ENCODE results near the gene TMEM259. TPM values are rescaled to one million over a fixed set of nuclear protein-coding genes. Genes with fewer than 3 reads are reported as not detected.
A peak's percentile ranks its signal among the peaks of the same experiment; 100 is the strongest.

The TMEM259 gene
- total RNA-seq, 2 experiments from 2014 or later = 107 to 109 TPM

DNA sequence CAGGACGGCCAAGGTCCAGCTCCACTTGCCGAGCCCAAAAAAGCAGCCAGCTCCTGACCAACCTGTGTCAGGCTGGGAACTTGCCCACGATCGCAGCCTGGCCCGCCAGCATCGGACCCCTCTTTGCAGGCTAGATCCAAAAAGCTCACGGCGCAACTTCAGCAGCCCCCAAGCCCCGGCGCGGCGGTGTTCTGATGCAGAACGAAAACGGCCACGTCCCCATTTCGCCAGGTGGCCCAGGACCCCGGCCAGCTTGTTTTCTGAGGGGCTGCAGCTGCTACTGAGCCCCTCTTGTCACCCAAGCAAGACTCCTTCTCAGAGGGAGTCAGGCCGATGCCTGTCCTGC is 1.3 kb downstream of the TMEM259 start:
- peak overlapping the region; percentile 86 for H3K27ac Mint-ChIP-seq
- CTCF ChIA-PET = interaction anchor here (1.2 to 1.4 kb wide), 2 partner anchors 35 to 225 kb away, joined by 5 read pairs; partner anchors contain the start of gene WDR18
- H3K27me3 Mint-ChIP-seq = peaks cover 3% of the 10 kb centered on the region
- no peaks in the 10 kb centered on the region for H3K9me3 Mint-ChIP-seq
- H3K4me1 Mint-ChIP-seq (ENCODE audit: low read depth) = peaks cover 44% of the 10 kb centered on the region
- H3K36me3 Mint-ChIP-seq = peaks cover 9% of the 10 kb centered on the region
- H3K4me3 Mint-ChIP-seq = peak overlapping the region; percentile 95
- intact Hi-C loops (cut with micrococcal nuclease) = no loop called here
- POLR2A ChIA-PET = interaction anchor here (0.9 to 1.6 kb wide), 3 partner anchors 20 to 83 kb away, joined by 3 to 8 read pairs (median 8); partner anchors contain the start of genes ABCA7 and WDR18
- no peak for DNase-seq

DNA sequence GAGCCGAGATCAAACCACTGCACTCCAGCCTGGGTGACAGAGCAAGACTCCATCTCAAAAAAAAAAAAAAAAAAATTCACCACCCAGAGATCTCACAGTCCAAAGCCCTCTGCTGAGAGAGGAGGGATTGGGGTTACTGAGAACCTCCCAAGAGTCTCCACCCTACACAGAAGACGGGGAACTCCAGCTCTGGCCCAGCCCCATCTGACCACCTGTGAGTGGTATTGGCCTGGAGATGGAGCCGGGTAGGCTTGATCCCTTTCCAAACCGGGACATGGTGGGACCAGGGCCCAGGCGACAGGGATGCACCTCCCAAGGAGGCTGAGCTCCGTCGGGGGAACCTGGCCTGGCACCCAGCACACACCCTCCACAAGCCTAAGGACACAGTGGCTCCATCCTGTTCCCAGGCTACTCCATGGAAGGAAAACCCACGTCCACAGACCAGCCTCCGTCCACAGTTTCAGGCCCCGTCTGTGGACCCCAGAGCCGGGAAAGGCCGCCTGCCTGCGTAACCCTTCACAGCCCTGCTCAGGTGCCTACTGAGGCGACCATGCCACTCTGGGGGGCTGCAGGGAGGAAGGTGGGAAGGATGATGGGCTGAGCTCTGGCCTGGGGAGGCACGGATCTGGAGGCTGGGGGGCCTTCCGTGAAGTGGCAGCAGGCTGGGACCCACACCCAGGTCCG is 1.8 kb downstream of the TMEM259 start:
- intact Hi-C loops (cut with micrococcal nuclease) = no loop called here
- peak overlapping the region; percentile 95 for H3K4me3 Mint-ChIP-seq
- peaks cover 3% of the 10 kb centered on the region for H3K27me3 Mint-ChIP-seq
- H3K36me3 Mint-ChIP-seq = peaks cover 10% of the 10 kb centered on the region
- POLR2A ChIA-PET = interaction anchor here (1.6 kb wide), 1 partner anchor 35 kb away, joined by 8 read pairs; the partner anchor contains the start of gene WDR18
- no peaks in the 10 kb centered on the region for H3K9me3 Mint-ChIP-seq
- CTCF ChIA-PET = interaction anchor here (0.7 to 1.4 kb wide), 3 partner anchors 35 to 225 kb away, joined by 3 to 5 read pairs (median 5); partner anchors contain the start of gene WDR18
- no peak overlapping the region for H3K27ac Mint-ChIP-seq
- H3K4me1 Mint-ChIP-seq (ENCODE audit: low read depth) = peaks cover 47% of the 10 kb centered on the region
- DNase-seq = no peak

GRCh38 chr19:1018393-1018792 is 2.5 kb downstream of the TMEM259 start:
- H3K4me1 Mint-ChIP-seq (ENCODE audit: low read depth) = peaks cover 47% of the 10 kb centered on the region
- intact Hi-C loops (cut with micrococcal nuclease) = no loop called here
- H3K27me3 Mint-ChIP-seq = peaks cover 3% of the 10 kb centered on the region

GRCh38 chr19:1017906-1018305 is 3.0 kb downstream of the TMEM259 start:
- Mint-ChIP-seq H3K27ac (peak overlapping the region; percentile 23), H3K4me1 (ENCODE audit: low read depth) (peaks cover 47% of the 10 kb centered on the region), H3K27me3 (peaks cover 3% of the 10 kb centered on the region), H3K9me3 (no peaks in the 10 kb centered on the region), H3K36me3 (peaks cover 11% of the 10 kb centered on the region), H3K4me3 (peak overlapping the region; percentile 16)
- CTCF ChIA-PET = no interaction called here
- POLR2A ChIA-PET = no interaction called here
- no peak for DNase-seq
- intact Hi-C loops (cut with micrococcal nuclease) = no loop called here

More at GRCh38 chr19:1018393-1018792, 2.5 kb downstream of the TMEM259 start:
- Mint-ChIP-seq H3K4me3 (peak overlapping the region; percentile 95), H3K9me3 (no peaks in the 10 kb centered on the region), H3K27ac (no peak overlapping the region), H3K36me3 (peaks cover 11% of the 10 kb centered on the region)
- POLR2A ChIA-PET = no interaction called here
- CTCF ChIA-PET = interaction anchor here (0.7 to 1.4 kb wide), 2 partner anchors 202 to 226 kb away, joined by 3 to 5 read pairs; no protein-coding TSS in a partner anchor
- no peak for DNase-seq

DNA sequence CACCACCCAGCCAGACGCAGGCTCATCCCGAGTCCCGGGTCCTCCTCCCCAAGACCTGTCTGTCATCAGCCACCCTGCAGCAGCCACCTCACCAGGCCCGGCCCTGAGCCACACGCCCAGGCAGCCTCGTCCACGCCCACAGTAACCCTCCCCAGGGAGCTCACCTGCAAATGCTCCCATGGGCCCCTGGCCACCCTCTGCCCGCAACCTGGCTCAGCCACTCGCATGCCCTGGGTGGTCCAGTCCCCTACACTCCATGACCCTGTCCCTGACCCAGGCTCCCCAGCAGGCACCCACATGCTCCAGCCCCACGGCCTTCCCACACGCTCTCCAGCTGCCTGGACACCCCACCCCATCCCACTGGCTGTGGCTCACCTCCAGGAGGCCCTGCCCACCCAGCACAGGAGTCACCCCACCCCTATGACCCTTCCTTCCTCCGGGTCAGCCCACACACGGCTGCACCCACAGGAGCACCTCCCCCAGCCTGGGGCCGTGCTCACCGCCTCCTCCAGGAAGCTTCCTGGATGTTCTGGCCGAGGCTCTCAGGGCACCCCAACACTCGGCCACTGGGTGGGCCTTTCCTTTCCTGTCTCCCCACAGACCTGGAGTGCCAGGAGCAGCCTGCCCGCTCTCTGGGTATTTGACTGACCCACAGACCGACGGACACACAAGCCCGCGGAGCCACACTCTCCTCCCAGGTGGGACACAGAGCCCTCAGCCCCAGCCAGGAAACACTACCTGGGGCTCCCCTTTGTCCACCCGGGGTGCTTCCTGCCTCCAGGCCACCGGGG is 3.6 kb downstream of the TMEM259 start:
- peaks cover 11% of the 10 kb centered on the region for H3K36me3 Mint-ChIP-seq
- POLR2A ChIA-PET = no interaction called here
- H3K27me3 Mint-ChIP-seq = peaks cover 3% of the 10 kb centered on the region
- H3K27ac Mint-ChIP-seq = peak overlapping the region; percentile 74
- H3K4me1 Mint-ChIP-seq (ENCODE audit: low read depth) = peaks cover 47% of the 10 kb centered on the region
- no peak for DNase-seq
- CTCF ChIA-PET = interaction anchor here (0.7 kb wide), 1 partner anchor 221 kb away, joined by 3 read pairs; no protein-coding TSS in a partner anchor
- intact Hi-C loops (cut with micrococcal nuclease) = no loop called here
- peak overlapping the region; percentile 16 for H3K4me3 Mint-ChIP-seq
- no peaks in the 10 kb centered on the region for H3K9me3 Mint-ChIP-seq

DNA sequence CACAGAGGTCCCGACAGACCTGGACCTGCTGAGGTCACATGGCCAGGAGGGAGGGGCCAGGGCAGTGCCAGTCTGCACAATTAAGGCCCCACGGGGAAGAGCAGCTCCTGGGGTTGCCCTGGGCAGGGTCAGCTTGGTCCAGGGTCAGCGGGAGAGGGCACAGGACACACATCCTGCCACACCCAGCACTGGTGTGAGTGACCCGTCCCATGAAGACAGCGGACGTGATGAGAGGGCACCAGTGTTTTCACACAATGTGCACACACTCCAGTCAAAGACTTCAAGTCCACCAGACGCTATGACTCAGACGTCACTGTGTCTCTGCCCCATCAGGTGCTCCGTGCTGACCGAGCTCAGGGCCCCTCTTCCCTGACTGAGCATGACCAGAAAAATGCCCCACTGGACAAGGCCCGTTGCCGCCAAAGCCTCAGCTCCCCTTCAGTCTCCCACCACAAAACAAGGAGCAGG is 4.2 kb downstream of the TMEM259 start:
- intact Hi-C loops (cut with micrococcal nuclease) = no loop called here
- no peak for DNase-seq
- Mint-ChIP-seq H3K4me1 (ENCODE audit: low read depth) (peaks cover 45% of the 10 kb centered on the region), H3K27ac (peak overlapping the region; percentile 74), H3K27me3 (peaks cover 3% of the 10 kb centered on the region), H3K4me3 (peak overlapping the region; percentile 8), H3K9me3 (no peaks in the 10 kb centered on the region), H3K36me3 (peaks cover 11% of the 10 kb centered on the region)
- POLR2A ChIA-PET = no interaction called here
- CTCF ChIA-PET = interaction anchor here (0.7 kb wide), 1 partner anchor 222 kb away, joined by 3 read pairs; no protein-coding TSS in a partner anchor

- Mint-ChIP-seq H3K36me3 (peaks cover 6% of the 10 kb centered on the region), H3K4me1 (ENCODE audit: low read depth) (peaks cover 39% of the 10 kb centered on the region), H3K27ac (no peak overlapping the region), H3K9me3 (no peaks in the 10 kb centered on the region), H3K4me3 (no peak overlapping the region), H3K27me3 (no peaks in the 10 kb centered on the region)
- intact Hi-C loops (cut with micrococcal nuclease) = no loop called here
- POLR2A ChIA-PET = no interaction called here
- CTCF ChIA-PET = no interaction called here
- DNase-seq = peak; percentile 26
Observed at GRCh38 chr19:1015782-1016646, 4.9 kb downstream of the TMEM259 start.

- intact Hi-C loops (cut with micrococcal nuclease) = no loop called here
- Mint-ChIP-seq H3K9me3 (no peaks in the 10 kb centered on the region), H3K27ac (no peak overlapping the region), H3K4me1 (ENCODE audit: low read depth) (peaks cover 39% of the 10 kb centered on the region), H3K4me3 (no peak overlapping the region), H3K27me3 (no peaks in the 10 kb centered on the region), H3K36me3 (peaks cover 6% of the 10 kb centered on the region)
- POLR2A ChIA-PET = no interaction called here
- DNase-seq = no peak
- CTCF ChIA-PET = no interaction called here
Observed at GRCh38 chr19:1015061-1015781, 5.7 kb downstream of the TMEM259 start.

DNA sequence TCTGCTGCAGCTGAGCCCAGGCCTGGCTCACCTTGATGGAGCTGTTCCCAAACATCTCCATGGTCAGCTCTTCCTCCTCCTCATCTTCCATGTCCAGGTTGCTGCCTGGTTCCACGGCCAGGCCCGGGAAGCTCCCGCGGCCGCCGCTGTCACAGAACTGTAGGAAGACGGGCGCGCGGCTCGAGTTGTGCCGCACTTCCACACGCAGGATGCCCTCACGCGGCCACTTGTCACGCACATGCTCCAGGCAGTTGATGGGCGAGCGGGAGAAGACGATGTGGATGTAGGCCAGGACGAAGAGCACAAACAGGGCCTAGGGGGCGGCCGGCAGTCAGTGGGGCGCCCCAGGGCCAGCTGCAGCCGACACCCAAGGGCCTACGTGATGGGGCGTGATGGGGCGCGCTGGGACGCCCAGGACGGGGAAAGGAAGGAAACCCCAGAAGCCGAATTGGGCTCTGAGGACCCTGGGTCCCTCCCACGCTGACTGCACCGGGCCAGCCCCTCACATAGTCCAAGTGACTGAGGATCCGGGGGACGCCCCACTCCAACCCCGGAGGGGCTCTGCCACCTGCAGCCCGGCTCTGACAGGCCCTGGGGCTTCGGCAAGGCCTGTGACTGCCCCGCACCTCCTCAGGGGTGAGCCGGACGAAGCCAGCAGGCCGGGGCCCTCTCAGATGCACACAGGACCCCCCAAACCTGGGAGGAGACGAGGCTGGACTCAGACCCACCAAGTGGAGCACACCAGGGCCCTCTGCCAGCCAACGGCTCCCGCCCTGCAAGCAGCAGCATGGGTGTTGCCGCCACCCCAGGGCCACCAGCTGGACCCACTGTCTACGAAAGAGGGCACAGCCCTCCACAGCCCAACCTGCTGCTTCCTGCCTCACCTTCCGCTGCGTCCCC is 6.5 kb downstream of the TMEM259 start:
- H3K9me3 Mint-ChIP-seq = no peaks in the 10 kb centered on the region
- no peak for DNase-seq
- CTCF ChIA-PET = no interaction called here
- H3K27me3 Mint-ChIP-seq = no peaks in the 10 kb centered on the region
- no peak overlapping the region for H3K4me3 Mint-ChIP-seq
- peaks cover 2% of the 10 kb centered on the region for H3K36me3 Mint-ChIP-seq
- POLR2A ChIA-PET = no interaction called here
- intact Hi-C loops (cut with micrococcal nuclease) = no loop called here
- peaks cover 38% of the 10 kb centered on the region for H3K4me1 Mint-ChIP-seq (ENCODE audit: low read depth)
- H3K27ac Mint-ChIP-seq = no peak overlapping the region

- intact Hi-C loops (cut with micrococcal nuclease) = no loop called here
- peaks cover 4% of the 10 kb centered on the region for H3K36me3 Mint-ChIP-seq
- H3K4me3 Mint-ChIP-seq = no peak overlapping the region
- H3K9me3 Mint-ChIP-seq = no peaks in the 10 kb centered on the region
- DNase-seq = no peak
- no peak overlapping the region for H3K27ac Mint-ChIP-seq
- ChIA-PET CTCF (no interaction called here), POLR2A (no interaction called here)
- H3K4me1 Mint-ChIP-seq (ENCODE audit: low read depth) = peaks cover 28% of the 10 kb centered on the region
- no peaks in the 10 kb centered on the region for H3K27me3 Mint-ChIP-seq
Observed at GRCh38 chr19:1013218-1013617, 7.7 kb downstream of the TMEM259 start.
